ENCODE measurements around the gene CCDC179.

The CCDC179 gene

GRCh38 chr11:22875869-22876473, 15.7 kb upstream of the CCDC179 start:
- Histone ChIP-seq H3K4me3 (ENCODE audit: low read depth in 1 of 2, low read length in 2 of 2) (no peak overlapping the region), H3K9ac (ENCODE audit: low read depth in 1 of 2, low read length in 2 of 2) (no peak overlapping the region), H3K27me3 (ENCODE audit: control insufficient read depth in 1 of 2, insufficient read depth in 2 of 2, low read length in 2 of 2) (no peaks in the 10 kb centered on the region), H3K36me3 (ENCODE audit: control insufficient read depth in 1 of 2, insufficient read depth in 2 of 2, low read length in 2 of 2) (no peaks in the 10 kb centered on the region), H3K9me3 (ENCODE audit: control insufficient read depth in 1 of 2, low read length in 2 of 2) (no peaks in the 10 kb centered on the region), H3K27ac (ENCODE audit: low read depth, low read length) (no peak overlapping the region), H3K4me1 (ENCODE audit: control insufficient read depth in 1 of 2, insufficient read depth in 2 of 2, low read length in 2 of 2) (no peaks in the 10 kb centered on the region)

- no peaks in the 10 kb centered on the region for H3K4me1 ChIP-seq (ENCODE audit: control insufficient read depth in 1 of 2, insufficient read depth in 2 of 2, low read length in 2 of 2)
- H3K4me3 ChIP-seq (ENCODE audit: low read depth in 1 of 2, low read length in 2 of 2), result no peak overlapping the region
- H3K36me3 ChIP-seq (ENCODE audit: control insufficient read depth in 1 of 2, insufficient read depth in 2 of 2, low read length in 2 of 2), result no peaks in the 10 kb centered on the region
- no peaks in the 10 kb centered on the region for H3K9me3 ChIP-seq (ENCODE audit: control insufficient read depth in 1 of 2, low read length in 2 of 2)
- H3K27ac ChIP-seq (ENCODE audit: low read depth, low read length), result no peak overlapping the region
- H3K27me3 ChIP-seq (ENCODE audit: control insufficient read depth in 1 of 2, insufficient read depth in 2 of 2, low read length in 2 of 2), result no peaks in the 10 kb centered on the region
- no peak overlapping the region for H3K9ac ChIP-seq (ENCODE audit: low read depth in 1 of 2, low read length in 2 of 2)
Observed at GRCh38 chr11:22869325-22869724, 9.1 kb upstream of the CCDC179 start.

- Histone ChIP-seq H3K27me3 (ENCODE audit: control insufficient read depth in 1 of 2, insufficient read depth in 2 of 2, low read length in 2 of 2) (no peaks in the 10 kb centered on the region), H3K4me3 (ENCODE audit: low read depth in 1 of 2, low read length in 2 of 2) (no peak overlapping the region), H3K9me3 (ENCODE audit: control insufficient read depth in 1 of 2, low read length in 2 of 2) (no peaks in the 10 kb centered on the region), H3K36me3 (ENCODE audit: control insufficient read depth in 1 of 2, insufficient read depth in 2 of 2, low read length in 2 of 2) (no peaks in the 10 kb centered on the region), H3K9ac (ENCODE audit: low read depth in 1 of 2, low read length in 2 of 2) (no peak overlapping the region), H3K27ac (ENCODE audit: low read depth, low read length) (no peak overlapping the region), H3K4me1 (ENCODE audit: control insufficient read depth in 1 of 2, insufficient read depth in 2 of 2, low read length in 2 of 2) (no peaks in the 10 kb centered on the region)
Observed at GRCh38 chr11:22859756-22860155, 518 bp downstream of the CCDC179 start.

- peaks cover 0 to 5% of the 10 kb centered on the region in 2 donors for H3K9me3 ChIP-seq (ENCODE audit: control insufficient read depth in 1 of 2, low read length in 2 of 2)
- no peak overlapping the region for H3K9ac ChIP-seq (ENCODE audit: low read depth in 1 of 2, low read length in 2 of 2)
- no peak overlapping the region for H3K4me3 ChIP-seq (ENCODE audit: low read depth in 1 of 2, low read length in 2 of 2)
- H3K36me3 ChIP-seq (ENCODE audit: control insufficient read depth in 1 of 2, insufficient read depth in 2 of 2, low read length in 2 of 2), result no peaks in the 10 kb centered on the region
- no peaks in the 10 kb centered on the region for H3K4me1 ChIP-seq (ENCODE audit: control insufficient read depth in 1 of 2, insufficient read depth in 2 of 2, low read length in 2 of 2)
- H3K27me3 ChIP-seq (ENCODE audit: control insufficient read depth in 1 of 2, insufficient read depth in 2 of 2, low read length in 2 of 2), result no peaks in the 10 kb centered on the region
- H3K27ac ChIP-seq (ENCODE audit: low read depth, low read length), result no peak overlapping the region
Observed at GRCh38 chr11:22851477-22851876, 8.8 kb downstream of the CCDC179 start.

GRCh38 chr11:22846726-22847125, 13.5 kb downstream of the CCDC179 start:
- no peaks in the 10 kb centered on the region for H3K27me3 ChIP-seq (ENCODE audit: control insufficient read depth in 1 of 2, insufficient read depth in 2 of 2, low read length in 2 of 2)
- no peak overlapping the region for H3K27ac ChIP-seq (ENCODE audit: low read depth, low read length)
- H3K36me3 ChIP-seq (ENCODE audit: control insufficient read depth in 1 of 2, insufficient read depth in 2 of 2, low read length in 2 of 2), result no peaks in the 10 kb centered on the region
- H3K4me1 ChIP-seq (ENCODE audit: control insufficient read depth in 1 of 2, insufficient read depth in 2 of 2, low read length in 2 of 2), result no peaks in the 10 kb centered on the region
- H3K9ac ChIP-seq (ENCODE audit: low read depth in 1 of 2, low read length in 2 of 2), result no peak overlapping the region
- no peak overlapping the region for H3K4me3 ChIP-seq (ENCODE audit: low read depth in 1 of 2, low read length in 2 of 2)
- H3K9me3 ChIP-seq (ENCODE audit: control insufficient read depth in 1 of 2, low read length in 2 of 2), result no peaks in the 10 kb centered on the region

- H3K27me3 ChIP-seq (ENCODE audit: control insufficient read depth in 1 of 2, insufficient read depth in 2 of 2, low read length in 2 of 2), result no peaks in the 10 kb centered on the region
- H3K9me3 ChIP-seq (ENCODE audit: control insufficient read depth in 1 of 2, low read length in 2 of 2), result no peaks in the 10 kb centered on the region
- no peak overlapping the region for H3K9ac ChIP-seq (ENCODE audit: low read depth in 1 of 2, low read length in 2 of 2)
- peaks cover 9 to 15% of the 10 kb centered on the region in 2 donors for H3K4me1 ChIP-seq (ENCODE audit: control insufficient read depth in 1 of 2, insufficient read depth in 2 of 2, low read length in 2 of 2)
- H3K4me3 ChIP-seq (ENCODE audit: low read depth in 1 of 2, low read length in 2 of 2), result no peak overlapping the region
- H3K36me3 ChIP-seq (ENCODE audit: control insufficient read depth in 1 of 2, insufficient read depth in 2 of 2, low read length in 2 of 2), result no peaks in the 10 kb centered on the region
- no peak overlapping the region for H3K27ac ChIP-seq (ENCODE audit: low read depth, low read length)
Observed at GRCh38 chr11:22832315-22833015, 27.8 kb downstream of the CCDC179 start.

- H3K9me3 ChIP-seq (ENCODE audit: control insufficient read depth in 1 of 2, low read length in 2 of 2), result no peaks in the 10 kb centered on the region
- H3K4me3 ChIP-seq (ENCODE audit: low read depth in 1 of 2, low read length in 2 of 2), result peak overlapping the region; percentile 62 to 65
- H3K9ac ChIP-seq (ENCODE audit: low read depth in 1 of 2, low read length in 2 of 2), result peak overlapping the region; percentile 24 to 26
Observed at GRCh38 chr11:22830082-22830414, 30.2 kb downstream of the CCDC179 start.

GRCh38 chr11:22829231-22830081, 30.8 kb downstream of the CCDC179 start, which contains the start of gene SVIP:
SVIP (minus strand) TSS chr11:22829801; CDS start chr11:22829748, 53 bp downstream.
- Histone ChIP-seq H3K27ac (ENCODE audit: low read depth, low read length) (peak within 1 kb of the TSS; percentile 70), H3K4me1 (ENCODE audit: control insufficient read depth in 1 of 2, insufficient read depth in 2 of 2, low read length in 2 of 2) (peaks cover 9 to 15% of the 10 kb centered on the region in 2 donors), H3K4me3 (ENCODE audit: low read depth in 1 of 2, low read length in 2 of 2) (peak within 1 kb of the TSS; percentile 87 to 90), H3K9ac (ENCODE audit: low read depth in 1 of 2, low read length in 2 of 2) (peak within 1 kb of the TSS; percentile 78 to 85), H3K9me3 (ENCODE audit: control insufficient read depth in 1 of 2, low read length in 2 of 2) (no peaks in the 10 kb centered on the region), H3K36me3 (ENCODE audit: control insufficient read depth in 1 of 2, insufficient read depth in 2 of 2, low read length in 2 of 2) (peaks cover 6% of the 10 kb centered on the region in 2 donors), H3K27me3 (ENCODE audit: control insufficient read depth in 1 of 2, insufficient read depth in 2 of 2, low read length in 2 of 2) (no peaks in the 10 kb centered on the region)

More at GRCh38 chr11:22830082-22830414, 30.2 kb downstream of the CCDC179 start:
- Histone ChIP-seq H3K27me3 (ENCODE audit: control insufficient read depth in 1 of 2, insufficient read depth in 2 of 2, low read length in 2 of 2) (no peaks in the 10 kb centered on the region), H3K36me3 (ENCODE audit: control insufficient read depth in 1 of 2, insufficient read depth in 2 of 2, low read length in 2 of 2) (peaks cover under 1 to 3% of the 10 kb centered on the region in 2 donors), H3K4me1 (ENCODE audit: control insufficient read depth in 1 of 2, insufficient read depth in 2 of 2, low read length in 2 of 2) (peaks cover 9 to 15% of the 10 kb centered on the region in 2 donors), H3K27ac (ENCODE audit: low read depth, low read length) (no peak overlapping the region)

- no peak overlapping the region for H3K9ac ChIP-seq (ENCODE audit: low read depth in 1 of 2, low read length in 2 of 2)
- no peak overlapping the region for H3K27ac ChIP-seq (ENCODE audit: low read depth, low read length)
- peak overlapping the region; percentile 87 to 90 for H3K4me3 ChIP-seq (ENCODE audit: low read depth in 1 of 2, low read length in 2 of 2)
- H3K9me3 ChIP-seq (ENCODE audit: control insufficient read depth in 1 of 2, low read length in 2 of 2), result no peaks in the 10 kb centered on the region
- no peaks in the 10 kb centered on the region for H3K27me3 ChIP-seq (ENCODE audit: control insufficient read depth in 1 of 2, insufficient read depth in 2 of 2, low read length in 2 of 2)
- H3K4me1 ChIP-seq (ENCODE audit: control insufficient read depth in 1 of 2, insufficient read depth in 2 of 2, low read length in 2 of 2), result peaks cover 9 to 15% of the 10 kb centered on the region in 2 donors
- H3K36me3 ChIP-seq (ENCODE audit: control insufficient read depth in 1 of 2, insufficient read depth in 2 of 2, low read length in 2 of 2), result peaks cover 6 to 8% of the 10 kb centered on the region in 2 donors
Observed at GRCh38 chr11:22828373-22828772, 31.9 kb downstream of the CCDC179 start.

GRCh38 chr11:22822203-22822602, 38.1 kb downstream of the CCDC179 start:
- no peak overlapping the region for H3K27ac ChIP-seq (ENCODE audit: low read depth, low read length)
- H3K36me3 ChIP-seq (ENCODE audit: control insufficient read depth in 1 of 2, insufficient read depth in 2 of 2, low read length in 2 of 2), result peaks cover 6 to 10% of the 10 kb centered on the region in 2 donors

More at GRCh38 chr11:22822203-22822602, 38.1 kb downstream of the CCDC179 start:
- no peaks in the 10 kb centered on the region for H3K9me3 ChIP-seq (ENCODE audit: control insufficient read depth in 1 of 2, low read length in 2 of 2)
- H3K9ac ChIP-seq (ENCODE audit: low read depth in 1 of 2, low read length in 2 of 2), result no peak overlapping the region
- no peak overlapping the region for H3K4me3 ChIP-seq (ENCODE audit: low read depth in 1 of 2, low read length in 2 of 2)
- H3K27me3 ChIP-seq (ENCODE audit: control insufficient read depth in 1 of 2, insufficient read depth in 2 of 2, low read length in 2 of 2), result no peaks in the 10 kb centered on the region
- H3K4me1 ChIP-seq (ENCODE audit: control insufficient read depth in 1 of 2, insufficient read depth in 2 of 2, low read length in 2 of 2), result no peaks in the 10 kb centered on the region
